8988T (cell line): ENCODE measurements around the gene CGB8.
"Not testable (repeated sequence)": the region's sequence is repeated elsewhere in the genome, so short reads cannot be mapped to it uniquely, and the experiment has no call there.

ENCODE experiments used
- DNase-seq: peaks from one replicate; pipeline ENCODE4 v3.0.0; 2011

CGB8 gene

DNA sequence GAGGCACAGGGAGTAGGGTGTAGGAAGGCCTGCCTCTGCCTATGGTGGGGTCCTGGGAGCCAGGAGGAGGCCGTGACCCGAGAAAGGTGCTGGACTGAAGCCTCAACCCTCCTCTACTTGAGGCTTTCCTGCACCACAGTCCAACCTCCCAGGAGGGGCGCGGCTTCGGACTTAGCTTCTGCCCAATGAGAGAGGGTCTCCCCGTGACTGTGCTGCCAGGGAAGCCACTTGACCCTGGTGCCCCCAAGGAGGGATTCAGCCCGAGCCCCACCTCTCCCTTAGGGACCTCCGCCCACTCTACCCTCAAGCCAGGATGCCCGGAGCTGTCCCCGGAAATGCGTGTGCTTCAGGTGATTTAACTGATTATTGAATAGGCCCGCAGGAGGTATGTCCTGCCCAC is at the start of gene CGB8:
CGB8 (minus strand) TSS at position 101 of the 400 bp plus-strand sequence. CDS start 372 bp downstream, outside the sequence.
- not testable (repeated sequence) for DNase-seq

- peak; percentile 61 for DNase-seq
Observed at GRCh38 chr19:49097453-49098288, 48.8 kb upstream of the CGB8 start.

DNA sequence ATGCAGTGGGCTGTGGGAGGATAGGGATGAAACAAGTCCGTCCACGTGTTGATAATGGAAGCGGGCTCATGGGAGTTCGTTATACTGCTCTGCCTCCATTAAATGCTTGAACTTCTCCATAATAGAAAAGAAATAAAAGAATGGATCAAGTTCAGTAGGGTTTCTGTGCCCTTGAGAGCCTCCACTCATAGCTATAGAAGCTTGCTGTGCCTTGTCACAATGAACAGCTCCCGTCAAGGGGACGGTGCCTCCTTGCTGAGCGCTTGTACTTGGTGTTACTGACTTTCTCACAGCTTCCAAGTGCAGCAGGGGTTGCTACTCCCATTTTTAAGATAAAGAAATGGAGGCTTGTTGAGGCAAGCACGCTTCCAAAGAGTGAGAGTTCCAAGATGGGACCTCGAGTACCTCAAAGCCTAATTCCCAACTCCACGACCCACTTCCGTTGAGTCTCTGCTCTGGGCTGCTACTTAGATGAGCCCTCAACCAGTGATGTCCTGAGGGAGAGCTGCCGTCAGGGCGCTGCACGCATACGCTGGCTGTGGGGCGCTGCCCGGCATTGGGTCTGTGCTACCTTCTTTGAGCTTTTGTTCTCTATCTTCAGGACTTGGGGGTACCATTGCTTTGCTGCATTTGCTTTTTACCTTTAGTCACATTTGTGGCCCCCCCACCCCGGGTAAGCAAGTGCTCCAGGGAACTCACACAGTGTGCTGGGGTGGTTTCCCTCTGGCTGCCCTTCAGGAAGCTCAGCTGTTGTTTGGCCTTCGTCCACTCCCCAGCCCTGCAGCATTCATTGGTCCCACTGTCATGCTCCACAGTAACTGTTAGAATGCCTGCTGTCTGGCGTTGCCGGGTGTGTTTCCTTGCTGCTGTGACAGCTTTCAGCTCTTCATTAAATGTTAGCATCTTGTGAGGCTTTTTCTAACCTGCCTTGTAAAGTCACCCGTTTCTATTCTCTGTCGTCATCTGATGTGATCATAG is 45.9 kb upstream of the CGB8 start:
- DNase-seq, result no peak

GRCh38 chr19:49092686-49093085 is 43.8 kb upstream of the CGB8 start:
- no peak for DNase-seq

- no peak for DNase-seq
Observed at GRCh38 chr19:49091391-49092038, 42.6 kb upstream of the CGB8 start.

GRCh38 chr19:49086296-49086695 is 37.4 kb upstream of the CGB8 start:
- DNase-seq, result no peak

DNA sequence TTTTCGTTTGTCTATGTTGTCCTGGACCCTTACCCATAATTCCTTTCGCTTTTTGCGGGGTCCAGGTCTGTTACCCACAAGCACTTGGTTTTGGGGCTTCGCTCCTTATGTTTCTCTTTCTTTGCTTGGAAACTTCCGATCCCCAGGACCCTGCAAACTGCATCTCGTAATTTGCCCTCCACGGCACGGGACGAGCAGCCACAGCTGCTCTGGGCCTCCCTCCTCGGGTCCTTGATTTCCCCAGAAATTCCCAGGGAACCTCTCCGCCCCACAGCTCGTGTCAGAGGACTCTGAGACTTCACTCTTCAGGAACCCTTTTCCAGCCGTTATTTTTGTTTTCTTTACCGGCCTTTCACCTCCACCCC is 36.9 kb upstream of the CGB8 start:
- no peak for DNase-seq

- peak; percentile 93 for DNase-seq
Observed at GRCh38 chr19:49085020-49085867, 36.3 kb upstream of the CGB8 start, which contains the start of gene SNRNP70. TSS of gene SNRNP70 (plus strand) at chr19:49085451. CDS start at chr19:49086415, 964 bp downstream.

DNA sequence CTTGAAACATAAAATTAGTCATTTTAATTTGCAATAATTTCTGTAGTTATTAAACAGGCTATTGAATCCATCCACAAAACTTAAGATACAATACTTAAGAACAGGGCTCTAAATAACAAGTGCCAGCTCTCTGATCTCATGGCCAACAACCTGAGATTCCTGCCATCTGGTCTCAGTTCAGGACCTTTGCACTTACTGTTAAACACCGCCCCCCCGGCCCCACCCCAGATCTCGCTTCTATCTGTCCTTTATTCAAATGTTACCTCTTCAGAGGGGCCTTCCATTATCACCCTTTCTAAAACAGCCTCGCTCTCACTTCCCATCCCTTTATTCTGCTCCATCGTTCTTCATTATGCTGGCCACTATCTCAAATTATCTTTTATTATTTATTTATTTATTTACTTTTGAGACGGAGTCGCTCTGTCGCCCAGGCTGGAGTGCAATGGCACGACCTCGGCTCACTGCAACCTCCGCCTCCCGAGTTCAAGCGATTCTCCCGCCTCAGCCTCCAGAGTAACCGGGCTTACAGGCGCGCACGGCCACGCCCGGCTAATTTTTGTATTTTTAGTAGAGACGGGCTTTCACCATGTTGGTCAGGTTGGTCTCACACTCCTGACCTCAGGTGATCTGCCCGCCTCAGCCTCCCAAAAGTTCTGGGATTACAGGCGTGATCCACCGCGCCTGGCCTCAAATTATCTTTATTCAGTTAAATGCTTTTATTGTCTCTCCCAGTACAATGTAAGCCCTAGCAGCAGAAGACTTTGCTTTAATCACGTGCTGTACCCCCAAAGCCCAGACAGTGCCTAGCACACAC is 35.5 kb upstream of the CGB8 start:
- DNase-seq, result no peak

- no peak for DNase-seq
Observed at GRCh38 chr19:49081273-49081672, 32.4 kb upstream of the CGB8 start.

DNA sequence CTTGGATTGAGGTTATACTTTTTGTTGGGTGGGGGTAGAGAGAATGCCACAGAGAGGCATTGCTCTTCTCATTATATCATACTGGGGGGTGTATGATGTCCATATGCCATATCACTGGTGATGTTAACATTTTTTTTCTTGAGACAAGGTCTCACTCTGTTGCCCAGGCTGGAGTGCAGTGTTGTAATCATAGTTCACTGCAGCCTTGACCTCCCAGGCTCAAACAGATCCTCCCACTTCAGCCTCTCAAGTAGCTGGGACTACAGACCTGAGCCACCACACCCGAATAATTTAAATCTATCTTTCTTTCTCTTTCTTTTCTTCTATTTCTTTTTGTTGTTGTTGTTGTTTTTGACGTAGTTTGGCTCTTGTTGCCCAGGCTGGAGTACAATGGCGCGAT is 31.5 kb upstream of the CGB8 start:
- no peak for DNase-seq

DNA sequence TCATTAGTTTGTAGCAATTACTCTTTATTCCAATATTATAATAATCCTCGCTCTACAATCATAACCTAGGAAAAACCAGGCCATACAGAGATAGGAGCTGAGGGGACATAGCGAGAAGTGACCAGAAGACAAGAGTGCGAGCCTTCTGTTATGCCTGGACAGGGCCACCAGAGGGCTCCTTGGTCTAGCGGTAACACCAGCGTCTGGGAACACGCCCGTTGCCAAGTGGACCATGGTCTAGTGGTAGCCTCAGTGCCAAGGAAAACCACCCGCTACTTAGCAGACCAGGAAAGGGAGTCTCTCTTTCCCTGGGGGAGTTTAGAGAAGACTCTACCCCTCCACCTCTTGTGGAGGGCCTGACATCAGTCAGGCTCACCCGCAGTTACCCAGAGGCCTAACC is 26.0 kb upstream of the CGB8 start:
- not testable (repeated sequence) for DNase-seq

DNA sequence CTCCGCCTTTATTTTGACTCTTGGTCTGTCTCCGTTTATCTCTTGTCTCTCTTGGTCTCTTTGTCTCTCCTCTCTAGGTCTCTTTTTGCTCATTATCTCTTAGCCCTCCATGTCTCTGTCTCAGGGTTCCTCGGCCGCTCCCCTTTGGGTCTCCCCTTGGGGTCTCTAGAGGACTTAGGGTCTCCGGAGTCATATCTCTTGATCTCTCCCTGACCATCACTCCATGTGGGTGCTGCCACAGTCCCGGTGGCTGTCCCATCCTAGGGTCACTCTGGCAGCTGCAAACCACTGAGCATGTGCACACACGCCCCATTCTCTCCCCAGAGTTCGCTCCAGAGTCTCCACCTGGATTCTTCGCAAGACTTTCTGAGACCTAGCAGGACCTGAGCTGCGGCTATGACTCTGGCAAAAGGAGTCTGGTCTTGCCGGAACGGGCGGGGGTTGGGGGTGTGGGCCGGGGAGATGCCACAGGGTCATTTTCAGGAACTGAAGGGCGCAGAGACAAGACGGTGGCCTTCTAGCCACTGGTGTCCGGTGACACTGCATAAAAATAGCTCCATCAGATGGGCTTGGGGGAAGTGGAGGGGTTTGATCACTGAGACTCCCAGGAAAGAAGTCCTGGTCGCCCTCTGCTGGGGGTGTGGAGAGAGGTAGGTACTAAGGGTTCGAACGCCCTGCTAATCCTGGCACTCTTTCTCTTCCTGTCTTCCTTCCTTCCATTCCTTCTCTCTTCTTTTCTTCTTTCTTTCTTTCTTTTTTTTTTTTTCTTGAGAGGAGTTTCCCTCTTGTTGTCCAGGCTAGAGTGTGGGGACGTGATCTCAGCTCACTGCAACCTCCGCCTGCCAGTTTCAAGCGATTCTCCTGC is 24.8 kb upstream of the CGB8 start:
- DNase-seq, result peak; percentile 75

- DNase-seq, result no peak
Observed at GRCh38 chr19:49071860-49072547, 23.1 kb upstream of the CGB8 start.

- DNase-seq, result no peak
Observed at GRCh38 chr19:49070416-49070815, 21.5 kb upstream of the CGB8 start.

DNA sequence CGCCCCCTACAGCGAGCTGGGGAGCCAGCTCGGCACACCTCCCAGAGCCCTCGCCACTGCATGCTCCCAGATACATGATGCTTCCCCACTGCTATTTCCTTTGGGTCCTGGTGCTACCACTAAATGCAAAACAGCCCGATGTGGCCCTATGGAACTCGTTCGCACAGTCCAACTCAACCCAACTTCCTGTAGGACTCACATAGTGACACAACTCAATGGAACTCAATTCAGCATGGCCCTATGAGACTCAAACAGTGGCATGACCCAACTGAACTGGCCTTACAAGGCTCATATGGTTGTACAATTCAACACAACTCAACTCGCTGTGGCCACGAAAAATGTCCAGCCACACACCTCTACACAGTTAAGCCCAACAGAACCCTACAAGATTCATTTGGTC is 20.1 kb upstream of the CGB8 start:
- no peak for DNase-seq

DNA sequence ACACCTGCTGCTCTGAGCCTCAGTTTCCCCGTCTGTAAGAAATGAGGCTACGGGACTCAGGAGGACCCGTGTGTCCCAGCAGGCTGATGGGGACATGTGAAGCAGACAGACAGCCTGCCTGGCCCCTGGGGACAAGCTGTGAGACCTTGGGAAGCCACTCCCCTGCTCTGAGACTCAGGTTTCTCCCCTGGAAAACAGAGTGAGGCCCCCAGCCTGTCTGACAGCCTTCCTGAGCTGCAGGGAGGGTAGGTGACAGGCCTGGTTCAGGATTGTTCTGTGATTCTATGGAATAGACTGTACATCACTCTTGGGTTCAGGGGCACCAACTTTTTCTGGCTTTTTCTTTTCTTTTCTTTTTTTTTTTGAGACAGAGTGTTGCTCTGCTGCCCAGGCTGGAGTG is 18.6 kb upstream of the CGB8 start:
- no peak for DNase-seq

DNA sequence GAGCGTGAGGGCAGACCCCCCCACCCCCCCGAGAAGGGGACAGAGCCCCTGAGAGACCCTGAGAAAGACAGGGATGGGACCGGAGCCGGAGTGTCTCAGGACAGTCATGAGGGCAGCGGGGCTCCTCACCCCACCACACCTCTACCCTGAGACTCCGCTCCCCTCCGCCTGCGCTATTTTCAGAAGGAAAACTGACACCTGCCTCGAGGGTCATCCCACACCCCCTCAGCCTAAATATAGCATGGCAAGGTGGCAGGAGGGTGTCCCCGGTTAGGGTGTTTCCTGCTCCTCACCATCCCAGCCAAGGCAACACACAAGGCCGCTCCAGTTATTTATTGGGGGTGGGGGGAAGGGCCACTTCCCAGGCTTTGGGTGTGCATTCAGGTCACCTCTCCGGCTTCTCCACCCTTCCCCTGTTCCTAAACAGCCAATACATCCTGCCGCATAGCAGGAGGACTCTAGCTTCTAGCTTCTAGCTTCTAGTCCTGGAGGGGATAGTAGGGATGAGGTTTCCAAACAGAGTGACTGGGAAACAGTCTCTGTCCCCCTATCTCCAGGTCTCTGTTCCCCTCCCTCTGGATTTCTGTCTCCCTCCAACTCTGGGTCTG is 17.1 kb upstream of the CGB8 start:
- no peak for DNase-seq
